ENCODE measurements around the gene CYB5D1.
"Not testable (repeated sequence)": the region's sequence is repeated elsewhere in the genome, so short reads cannot be mapped to it uniquely, and the experiment has no call there.

CYB5D1 gene

GRCh38 chr17:7857713-7858521, at the start of gene CYB5D1:
TSS of gene CYB5D1 (plus strand) at chr17:7858003. CDS start at chr17:7858135, 132 bp downstream.
- Histone ChIP-seq H3K4me2 (ENCODE audit: low read depth, low read length, poor library complexity, severe bottlenecking) (peak within 1 kb of the TSS; percentile 87), H3K9me2 (replicated peaks; ENCODE audit: insufficient read depth, low read length) (no peaks in the 10 kb centered on the region), H3K27me3 (ENCODE audit: low read length) (no peaks in the 10 kb centered on the region), H3K4me3 (ENCODE audit: insufficient read depth, low read length, poor library complexity, severe bottlenecking) (peak within 1 kb of the TSS; percentile 71), H3K36me3 (ENCODE audit: low read length) (no peaks in the 10 kb centered on the region), H3K9ac (ENCODE audit: low read length) (peak within 1 kb of the TSS; percentile 86), H3K9me3 (ENCODE audit: insufficient read depth, low read length) (no peaks in the 10 kb centered on the region), H3K79me2 (ENCODE audit: insufficient read depth, low read length) (peaks cover 27% of the 10 kb centered on the region), H4K20me1 (ENCODE audit: low read depth, low read length) (no peaks in the 10 kb centered on the region), H3K27ac (ENCODE audit: low read depth, low read length) (peak within 1 kb of the TSS; percentile 92), H2AFZ (ENCODE audit: low read depth, low read length, severe bottlenecking) (peak within 1 kb of the TSS; percentile 62), H3F3A (ENCODE audit: insufficient read depth) (no peaks in the 10 kb centered on the region; the same call in 1 of the 2 replicates)
- no peak for TF ChIP-seq CTCF (IDR thresholded peaks at IDR 0.05; ENCODE audit: insufficient read depth, low read length, poor library complexity, severe bottlenecking)
- TF ChIP-seq EZH2phosphoT487 (conservative IDR thresholded peaks at IDR 0.05; ENCODE audit: low read length) = no peak

GRCh38 chr17:7809086-7809790, 48.6 kb upstream of the CYB5D1 start:
- TF ChIP-seq CTCF (IDR thresholded peaks at IDR 0.05; ENCODE audit: insufficient read depth, low read length, poor library complexity, severe bottlenecking) (no peak), EZH2phosphoT487 (conservative IDR thresholded peaks at IDR 0.05; ENCODE audit: low read length) (no peak)
- Histone ChIP-seq H3K4me2 (ENCODE audit: low read depth, low read length, poor library complexity, severe bottlenecking) (no peak overlapping the region), H3K9ac (ENCODE audit: low read length) (no peak overlapping the region), H4K20me1 (ENCODE audit: low read depth, low read length) (no peaks in the 10 kb centered on the region), H3K79me2 (ENCODE audit: insufficient read depth, low read length) (no peaks in the 10 kb centered on the region), H3K4me3 (ENCODE audit: insufficient read depth, low read length, poor library complexity, severe bottlenecking) (no peak overlapping the region), H3K9me3 (ENCODE audit: insufficient read depth, low read length) (no peaks in the 10 kb centered on the region), H3F3A (ENCODE audit: insufficient read depth) (no peaks in the 10 kb centered on the region), H3K9me2 (replicated peaks; ENCODE audit: insufficient read depth, low read length) (no peaks in the 10 kb centered on the region), H3K27ac (ENCODE audit: low read depth, low read length) (no peak overlapping the region), H3K36me3 (ENCODE audit: low read length) (no peaks in the 10 kb centered on the region), H3K27me3 (ENCODE audit: low read length) (no peaks in the 10 kb centered on the region), H2AFZ (ENCODE audit: low read depth, low read length, severe bottlenecking) (no peak overlapping the region)

- H3K9me2 ChIP-seq (replicated peaks; ENCODE audit: insufficient read depth, low read length); H3F3A ChIP-seq (ENCODE audit: insufficient read depth); H2AFZ ChIP-seq (ENCODE audit: low read depth, low read length, severe bottlenecking); H3K4me2 ChIP-seq (ENCODE audit: low read depth, low read length, poor library complexity, severe bottlenecking); H3K36me3 ChIP-seq (ENCODE audit: low read length); H3K9ac ChIP-seq (ENCODE audit: low read length); H3K27me3 ChIP-seq (ENCODE audit: low read length); H3K4me3 ChIP-seq (ENCODE audit: insufficient read depth, low read length, poor library complexity, severe bottlenecking); H4K20me1 ChIP-seq (ENCODE audit: low read depth, low read length); H3K9me3 ChIP-seq (ENCODE audit: insufficient read depth, low read length); H3K27ac ChIP-seq (ENCODE audit: low read depth, low read length); H3K79me2 ChIP-seq (ENCODE audit: insufficient read depth, low read length): not testable (repeated sequence)
Measured at GRCh38 chr17:7809791-7810343, 47.9 kb upstream of the CYB5D1 start.
